ENCODE data around the gene EIF4B.
A peak's percentile ranks its signal among the peaks of the same experiment; 100 is the strongest.

The EIF4B gene

DNA sequence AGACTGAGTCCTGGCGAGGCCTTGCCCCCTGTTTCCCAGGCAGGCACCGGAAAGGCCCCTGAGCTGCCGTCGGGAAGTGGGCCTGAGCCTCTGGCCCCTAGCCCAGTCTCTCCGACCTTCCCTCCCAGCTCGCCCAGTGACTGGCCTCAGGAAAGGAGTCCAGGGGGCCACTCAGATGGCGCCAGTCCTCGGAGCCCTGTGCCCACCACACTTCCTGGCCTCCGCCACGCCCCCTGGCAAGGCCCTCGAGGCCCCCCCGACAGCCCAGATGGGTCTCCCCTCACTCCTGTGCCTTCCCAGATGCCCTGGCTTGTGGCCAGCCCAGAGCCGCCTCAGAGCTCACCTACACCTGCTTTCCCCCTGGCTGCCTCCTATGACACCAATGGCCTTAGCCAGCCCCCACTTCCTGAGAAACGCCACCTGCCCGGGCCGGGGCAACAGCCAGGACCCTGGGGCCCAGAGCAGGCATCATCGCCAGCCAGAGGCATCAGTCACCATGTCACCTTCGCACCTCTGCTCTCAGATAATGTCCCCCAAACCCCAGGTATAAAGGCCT, 54.5 kb downstream of the EIF4B start:
- FAIRE-seq = no peak

DNA sequence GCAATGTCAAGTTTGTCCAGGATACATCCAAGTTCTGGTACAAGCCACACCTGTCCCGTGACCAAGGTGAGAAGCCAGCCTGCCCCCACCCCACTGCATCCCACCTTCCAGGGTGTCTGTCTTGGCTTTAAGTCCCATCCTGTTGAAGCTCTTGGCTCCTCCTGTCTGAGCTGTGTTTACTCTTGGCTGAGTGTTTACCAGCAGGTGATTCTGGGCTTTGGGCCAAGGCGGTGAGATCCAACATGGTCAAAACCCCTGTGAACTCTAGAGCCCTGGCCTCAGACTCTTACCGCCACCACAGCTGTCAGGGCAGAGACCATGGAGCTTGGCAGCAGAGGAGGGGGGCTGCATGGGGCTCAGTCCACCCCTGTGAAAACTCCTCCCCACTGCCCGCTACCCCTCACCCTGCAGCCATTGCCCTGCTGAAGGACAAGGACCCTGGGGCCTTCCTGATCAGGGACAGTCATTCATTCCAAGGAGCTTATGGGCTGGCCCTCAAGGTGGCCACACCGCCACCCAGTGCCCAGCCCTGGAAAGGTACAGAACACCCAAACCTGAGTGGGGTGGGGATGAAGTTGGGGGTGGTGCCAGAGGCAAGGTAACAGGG, 55.3 kb downstream of the EIF4B start:
- FAIRE-seq = peak; percentile 81

DNA sequence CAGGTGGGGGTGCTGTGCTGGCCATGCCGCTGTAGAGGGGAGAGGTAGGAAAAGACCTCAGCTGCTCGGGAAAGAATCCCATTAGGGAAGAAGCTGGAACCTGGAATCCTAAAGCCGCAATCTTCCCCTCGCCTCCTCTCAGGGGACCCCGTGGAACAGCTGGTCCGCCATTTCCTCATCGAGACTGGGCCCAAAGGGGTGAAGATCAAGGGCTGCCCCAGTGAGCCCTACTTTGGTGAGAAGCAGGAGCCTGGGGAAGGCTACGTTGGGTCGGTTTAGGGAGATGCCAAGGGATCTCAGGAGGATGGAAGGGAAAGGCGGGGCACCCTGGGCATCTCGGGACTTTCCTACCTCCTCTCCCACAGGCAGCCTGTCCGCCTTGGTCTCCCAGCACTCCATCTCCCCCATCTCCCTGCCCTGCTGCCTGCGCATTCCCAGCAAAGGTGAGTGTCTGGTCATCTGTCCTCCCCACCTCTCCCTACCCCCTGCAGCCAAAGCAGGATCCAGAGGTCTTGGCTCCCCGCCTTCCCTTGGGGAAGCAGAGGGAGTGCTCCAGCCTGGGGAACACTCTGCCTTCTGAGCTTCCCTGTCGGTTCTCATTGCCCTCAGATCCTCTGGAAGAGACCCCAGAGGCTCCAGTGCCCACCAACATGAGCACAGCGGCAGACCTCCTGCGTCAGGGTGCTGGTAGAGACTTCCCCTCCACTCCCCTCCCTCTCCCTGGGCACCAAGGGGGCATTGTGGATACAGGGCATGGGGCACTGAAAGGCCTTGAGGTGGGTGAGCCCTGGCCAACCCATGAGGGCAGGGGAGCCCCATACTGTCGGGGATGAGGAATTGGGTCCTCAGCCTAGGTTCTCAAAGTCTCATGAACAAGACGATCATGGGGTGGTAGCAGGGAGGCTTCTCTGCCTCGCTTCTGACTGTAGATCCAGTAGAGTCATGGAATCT, 56.0 kb downstream of the EIF4B start:
- no peak for FAIRE-seq

DNA sequence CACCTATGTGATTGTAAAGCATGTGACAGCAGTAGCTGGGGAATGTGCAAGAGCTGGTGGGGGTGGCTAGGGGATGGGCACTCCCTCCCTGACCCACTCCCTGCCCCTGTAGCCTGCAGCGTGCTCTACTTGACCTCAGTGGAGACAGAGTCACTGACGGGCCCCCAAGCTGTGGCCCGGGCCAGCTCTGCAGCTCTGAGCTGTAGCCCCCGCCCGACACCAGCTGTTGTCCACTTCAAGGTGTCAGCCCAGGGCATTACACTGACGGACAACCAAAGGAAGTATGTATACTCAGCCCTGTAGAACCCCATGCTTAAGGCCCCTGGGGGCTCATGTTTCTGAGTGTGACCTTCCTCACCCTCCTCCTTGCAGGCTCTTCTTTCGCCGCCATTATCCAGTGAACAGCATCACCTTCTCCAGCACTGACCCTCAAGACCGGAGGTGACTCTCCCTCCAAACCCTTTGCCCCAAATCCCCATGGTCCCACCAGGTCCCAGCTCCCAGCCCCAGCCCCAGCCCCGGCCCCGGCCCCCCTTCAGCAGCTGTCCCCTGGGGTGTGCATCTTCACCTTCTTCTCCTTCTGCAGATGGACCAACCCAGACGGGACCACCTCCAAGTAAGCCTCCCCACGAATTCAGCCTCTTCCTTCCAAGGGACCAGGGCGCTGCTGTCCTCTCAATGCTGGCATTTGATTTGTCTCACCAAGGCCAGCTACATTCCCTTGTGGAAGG, 56.9 kb downstream of the EIF4B start:
- FAIRE-seq = no peak

DNA sequence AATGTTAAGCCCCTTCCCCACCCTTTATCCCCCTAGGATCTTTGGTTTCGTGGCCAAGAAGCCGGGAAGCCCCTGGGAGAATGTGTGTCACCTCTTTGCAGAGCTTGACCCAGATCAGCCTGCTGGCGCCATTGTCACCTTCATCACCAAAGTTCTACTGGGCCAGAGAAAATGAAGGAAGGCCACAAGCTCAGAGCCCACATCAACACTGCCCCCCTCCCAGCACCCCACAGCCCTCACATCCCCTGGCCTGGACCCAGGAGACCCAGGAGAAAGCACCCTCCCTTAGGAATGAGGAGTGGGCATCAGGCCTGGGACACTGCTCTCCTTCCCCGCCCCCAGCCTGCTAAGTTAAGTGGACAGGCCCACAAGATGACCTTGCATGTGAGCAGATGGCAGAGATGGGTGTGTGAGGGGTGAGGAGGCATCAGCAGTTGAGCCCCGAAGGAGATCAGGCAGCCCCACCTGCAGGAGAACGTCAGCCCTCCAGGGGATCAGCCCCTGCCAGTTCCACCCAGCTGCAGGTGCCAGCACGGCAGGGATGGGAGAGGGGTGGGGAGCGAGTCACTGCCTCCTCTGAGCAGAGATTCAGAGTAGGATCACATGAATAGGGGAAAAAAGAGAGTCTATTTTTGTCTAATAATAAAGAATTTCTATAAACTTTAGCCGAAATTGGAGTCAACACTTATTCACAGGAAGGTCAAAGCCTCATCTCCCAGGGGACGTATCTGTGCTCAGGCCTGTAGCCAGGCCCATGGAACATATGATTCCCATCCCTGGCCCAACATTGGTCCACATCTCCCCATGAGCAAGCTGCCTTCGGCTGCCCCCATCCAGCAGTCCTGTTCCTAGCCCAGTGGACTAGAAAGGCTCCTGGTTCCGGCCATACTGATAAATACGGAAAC, 57.7 kb downstream of the EIF4B start:
- no peak for FAIRE-seq

DNA sequence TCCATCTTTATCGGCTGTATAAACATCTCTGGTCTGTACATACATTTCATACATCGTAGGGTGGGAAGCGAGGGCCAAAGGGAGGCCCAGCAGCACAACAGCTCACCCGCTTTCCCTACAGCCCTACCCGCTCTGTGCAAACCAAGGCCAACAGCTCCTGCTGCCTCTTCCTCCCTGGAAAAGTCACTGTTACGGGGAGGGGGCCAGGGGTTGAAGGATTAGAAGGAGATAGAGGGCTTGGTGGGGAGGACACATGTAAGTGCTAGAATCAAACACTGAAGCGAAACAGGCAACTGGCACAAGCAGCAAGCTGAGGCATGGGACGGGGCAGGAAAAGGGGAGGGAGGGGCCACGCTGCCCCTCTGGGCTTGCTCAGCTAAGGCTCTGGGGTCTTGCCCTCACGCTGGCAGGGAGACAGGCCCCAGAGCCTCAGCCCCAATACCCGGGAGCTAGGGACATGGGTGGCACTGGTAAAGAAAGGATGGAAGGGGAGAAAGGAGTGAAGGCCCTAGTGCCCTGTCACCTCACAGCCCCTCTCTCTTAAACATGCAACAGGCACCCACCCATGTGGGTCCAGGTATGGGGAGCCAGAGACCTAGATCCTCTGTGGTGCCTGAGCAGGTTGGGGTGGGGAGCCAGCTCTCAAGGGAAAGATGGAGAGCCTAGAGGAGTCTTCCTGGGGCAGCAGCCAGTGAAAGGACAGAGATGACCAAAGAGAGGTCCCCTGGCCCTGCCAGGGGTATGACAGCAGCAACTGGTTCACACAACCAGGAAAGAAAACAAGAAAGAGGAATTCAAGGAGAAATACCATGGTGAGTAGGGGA, 58.6 kb downstream of the EIF4B start:
- no peak for FAIRE-seq

DNA sequence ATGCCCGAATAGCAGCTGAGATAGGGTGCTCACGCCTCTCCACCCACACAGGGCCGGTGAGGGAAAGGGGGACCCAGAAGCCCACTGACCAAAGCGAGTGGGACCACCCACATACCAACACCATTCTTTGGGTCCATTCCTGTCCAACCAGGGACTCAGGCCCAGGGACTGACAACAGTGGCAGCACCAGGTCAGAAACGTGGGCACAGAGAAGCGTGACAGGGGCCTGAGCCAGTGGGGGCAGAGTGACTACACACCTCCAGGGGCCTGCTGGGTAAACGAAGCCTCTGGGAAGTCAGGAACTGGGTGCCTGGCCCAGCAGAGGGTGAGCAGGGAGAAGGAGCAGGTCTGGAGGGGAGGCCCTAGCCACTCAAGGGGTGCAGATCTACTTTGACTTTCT, 59.2 kb downstream of the EIF4B start:
- FAIRE-seq = no peak

DNA sequence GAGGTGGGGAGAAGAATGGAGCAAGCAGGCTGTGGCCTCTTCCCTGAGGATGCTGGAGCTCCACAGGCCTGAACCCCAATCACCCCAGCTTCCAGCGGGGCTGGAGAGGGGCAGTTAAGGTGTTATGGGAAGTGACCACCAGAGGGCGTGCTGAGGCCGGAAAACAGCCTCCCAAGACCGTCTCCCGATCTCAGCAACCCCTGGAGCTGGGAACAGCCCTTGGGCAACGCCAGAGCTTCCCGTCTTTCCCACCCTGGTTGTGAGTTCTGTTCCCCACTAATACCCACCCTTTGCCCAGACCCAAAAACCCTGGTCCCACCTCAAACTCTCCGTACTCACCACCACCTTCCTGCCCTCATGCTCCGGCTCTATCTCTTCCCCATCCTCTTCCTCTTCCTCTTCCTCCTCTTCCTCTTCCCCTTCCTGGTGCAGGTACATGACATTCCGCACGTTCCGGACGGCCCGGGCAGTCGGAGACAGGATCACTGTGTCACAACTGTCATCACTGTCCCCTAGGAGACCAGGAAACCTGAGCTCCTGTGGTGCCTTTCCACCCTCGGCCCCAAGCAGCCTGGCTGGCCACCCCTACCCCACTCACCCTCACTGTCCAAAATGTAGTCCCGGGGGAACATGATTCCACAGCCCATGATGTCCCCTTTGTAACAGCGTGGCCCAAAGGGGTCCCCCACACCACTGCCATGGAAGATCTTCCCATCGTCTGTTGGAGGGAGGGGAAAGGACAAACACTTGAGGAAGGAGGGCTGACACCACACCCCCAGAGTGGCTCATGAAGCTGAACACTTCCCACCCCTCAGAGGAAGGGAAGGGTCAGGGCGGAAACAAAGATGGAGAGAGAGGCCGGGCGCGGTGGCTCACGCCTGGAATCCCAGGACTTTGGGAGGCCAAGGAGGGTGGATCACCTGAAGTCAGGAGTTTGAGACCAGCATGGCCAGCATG, 60.0 kb downstream of the EIF4B start:
- FAIRE-seq = peak; percentile 79

DNA sequence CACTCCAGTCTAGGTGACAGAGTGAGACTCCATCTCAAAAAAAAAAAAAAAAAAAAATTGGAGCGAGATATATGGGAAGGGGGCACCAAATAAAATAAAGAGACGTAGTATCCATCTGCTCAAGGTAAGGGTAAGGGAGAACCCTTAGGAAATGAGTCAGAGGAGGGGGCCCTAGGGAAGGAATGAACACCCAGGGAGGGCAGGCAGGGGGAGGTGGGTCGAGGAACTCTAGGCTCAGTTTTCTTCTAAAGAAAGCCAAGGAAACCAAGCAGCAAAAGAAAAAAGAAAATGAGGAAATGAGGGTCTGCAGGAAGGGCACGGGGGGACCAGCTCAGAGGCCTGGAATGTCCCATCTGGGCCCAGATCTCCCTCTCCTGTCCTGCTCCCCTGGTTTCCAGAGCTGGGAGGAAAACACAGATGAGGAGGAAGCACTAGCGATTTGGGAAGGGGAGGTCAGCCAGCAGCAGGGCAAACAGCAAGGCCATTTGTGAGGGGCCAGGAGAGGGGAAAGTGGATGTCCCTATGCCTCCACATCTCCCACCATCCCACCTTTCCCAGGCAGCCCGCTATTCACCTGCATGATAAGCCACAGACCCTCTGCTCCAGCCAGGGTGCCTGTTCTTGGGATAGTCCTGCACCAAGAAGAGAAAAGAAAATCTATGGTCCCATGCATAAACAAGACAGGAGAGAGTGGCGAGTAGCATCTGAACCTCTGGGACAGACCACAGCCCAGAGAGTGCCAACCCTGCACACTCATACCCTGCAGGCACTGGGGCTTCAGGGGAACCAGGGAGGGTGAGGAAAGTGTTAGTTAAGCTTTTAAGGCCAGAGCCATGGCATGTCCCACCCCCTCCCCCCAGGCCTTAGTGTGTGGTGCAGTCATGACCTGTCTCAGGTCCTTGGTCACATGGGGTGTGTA, 61.1 kb downstream of the EIF4B start:
- FAIRE-seq = no peak

DNA sequence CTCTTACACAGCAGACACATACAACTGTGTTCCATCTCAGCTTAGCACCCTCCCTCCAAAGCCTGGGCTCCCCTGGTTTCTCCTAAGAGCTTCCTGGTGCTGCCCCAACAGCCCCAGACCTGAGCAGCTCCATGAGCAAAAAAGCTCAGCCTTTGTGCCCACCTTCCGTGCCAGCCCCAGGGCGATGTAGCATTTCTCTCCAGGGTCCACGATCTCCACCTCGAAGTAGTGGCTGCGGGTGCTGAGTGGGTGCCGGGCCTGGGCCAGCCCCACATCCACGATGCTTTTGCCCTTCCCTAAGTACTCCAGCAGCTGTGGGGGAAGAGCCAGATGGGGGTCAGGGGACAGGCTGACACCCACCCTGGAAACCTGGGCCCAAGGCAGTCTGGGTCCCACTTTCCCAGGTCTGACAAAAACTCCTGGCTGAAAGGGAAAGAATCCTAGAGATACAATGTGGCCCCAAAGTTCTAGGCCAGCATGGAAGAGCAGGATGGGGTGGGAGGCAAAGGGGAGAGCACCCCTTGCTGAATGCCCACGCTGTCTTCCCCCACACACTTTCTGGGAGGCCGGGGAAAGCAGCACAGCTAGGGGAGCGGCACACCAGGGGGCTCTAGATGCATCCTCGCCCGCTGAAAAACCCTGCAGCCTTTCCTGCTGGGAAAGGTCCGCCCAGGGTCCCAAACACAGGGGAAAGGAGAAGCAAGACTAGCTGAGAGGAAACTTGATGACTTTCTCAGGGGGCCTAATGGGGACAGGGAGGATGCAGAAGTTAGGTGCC, 61.9 kb downstream of the EIF4B start:
- FAIRE-seq = no peak

DNA sequence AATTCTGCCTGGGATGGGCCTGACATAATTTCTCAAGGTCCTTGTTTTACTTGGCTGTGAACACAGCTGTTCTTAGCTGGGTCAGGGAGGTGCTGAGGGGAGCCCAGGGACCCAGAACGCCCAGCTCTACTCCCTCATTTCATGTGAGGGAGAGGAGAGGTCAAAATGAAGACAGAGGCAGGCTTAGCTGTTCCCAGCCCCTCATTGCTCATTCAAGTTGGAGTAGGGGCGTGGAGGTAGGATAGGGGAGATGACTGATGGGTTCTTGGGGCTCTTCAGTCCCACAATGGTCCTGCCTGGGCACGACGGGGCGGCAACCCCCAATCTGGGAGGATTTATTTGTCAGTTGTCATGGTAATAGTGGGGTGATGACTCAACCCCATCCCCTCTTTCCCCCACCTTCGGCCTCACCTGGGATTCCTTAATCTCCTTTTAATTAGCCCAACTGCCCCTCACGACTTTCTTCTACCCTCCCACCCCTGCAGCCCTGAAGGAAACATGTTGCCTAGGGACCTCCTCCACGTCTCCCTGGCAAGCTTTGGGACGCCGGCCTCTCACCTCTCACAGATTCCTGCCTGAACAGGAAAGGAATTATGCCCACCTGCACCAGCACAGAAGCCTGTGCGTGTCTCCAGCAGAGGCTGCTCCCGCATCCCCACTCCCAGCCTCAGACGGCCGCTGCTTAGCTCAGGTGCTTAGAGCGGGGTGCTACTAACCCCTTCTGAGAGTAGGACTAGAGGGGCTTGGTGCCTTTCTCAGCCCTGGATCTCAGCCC, 62.7 kb downstream of the EIF4B start:
- FAIRE-seq = no peak

DNA sequence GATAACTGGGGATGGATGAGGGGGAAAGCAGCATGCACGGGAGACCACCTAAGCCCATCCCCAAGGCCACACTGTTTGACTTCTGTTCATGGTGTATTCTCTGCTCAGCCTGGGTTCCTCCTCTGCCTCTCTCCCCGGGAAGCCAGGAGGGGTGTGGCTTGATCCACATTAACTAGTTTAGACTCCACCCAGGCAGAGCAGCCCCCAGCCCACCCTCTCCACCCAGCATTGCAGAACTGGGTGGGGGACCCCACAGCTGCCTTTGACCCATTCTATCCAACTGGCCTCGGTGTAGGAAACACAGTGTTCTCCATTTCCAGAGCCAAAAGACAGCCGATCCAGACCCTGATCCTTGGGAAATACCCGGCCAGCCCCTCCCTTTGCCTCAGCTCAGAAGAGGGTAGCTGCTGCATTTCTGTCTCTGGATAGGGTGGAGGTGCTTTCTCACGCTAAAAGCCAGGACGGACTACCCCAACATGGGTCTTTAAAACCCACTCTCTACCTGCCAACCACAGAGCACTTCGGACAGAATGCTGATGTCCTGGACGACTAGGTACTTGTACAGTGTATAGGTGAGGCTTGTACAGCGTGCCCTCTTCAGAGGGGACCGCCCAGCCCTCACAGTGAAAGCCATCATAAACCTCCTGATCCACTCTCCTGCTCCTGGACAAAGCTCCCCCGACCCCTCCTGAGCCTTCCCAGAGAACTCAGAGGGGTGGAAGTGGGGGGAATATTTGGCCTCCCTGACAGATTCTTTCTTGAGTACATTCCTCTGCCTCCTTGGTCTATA, 63.6 kb downstream of the EIF4B start:
- no peak for FAIRE-seq

DNA sequence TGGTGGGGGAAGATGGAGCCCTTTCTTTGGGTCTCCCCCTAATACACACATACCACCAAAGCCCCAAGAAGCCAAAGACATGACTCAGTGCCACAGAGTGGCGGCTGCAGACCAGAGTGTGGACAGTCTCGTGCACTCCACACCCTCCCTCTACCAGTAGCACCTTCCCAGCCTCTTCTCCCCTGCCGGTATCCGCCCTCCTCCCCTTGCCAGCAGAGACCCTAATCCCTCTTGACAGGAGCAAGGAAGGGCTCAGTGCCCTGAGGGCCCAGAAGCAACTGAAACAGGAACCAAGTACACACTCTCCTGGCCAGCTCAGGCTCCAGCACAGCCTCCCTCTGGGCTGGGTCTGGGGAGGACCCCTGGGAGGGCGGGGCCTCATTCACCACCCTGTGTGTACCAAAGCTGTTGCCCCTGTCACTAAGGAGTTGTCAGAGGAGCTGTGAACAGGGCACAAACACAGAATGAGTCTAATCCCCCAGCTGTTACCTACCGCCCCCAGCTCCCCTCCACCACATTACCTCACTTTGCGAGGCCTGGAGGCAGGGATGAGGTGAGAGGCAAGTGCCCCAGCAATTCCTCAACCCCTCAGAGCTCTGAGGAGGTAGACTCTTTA, 64.7 kb downstream of the EIF4B start:
- no peak for FAIRE-seq

DNA sequence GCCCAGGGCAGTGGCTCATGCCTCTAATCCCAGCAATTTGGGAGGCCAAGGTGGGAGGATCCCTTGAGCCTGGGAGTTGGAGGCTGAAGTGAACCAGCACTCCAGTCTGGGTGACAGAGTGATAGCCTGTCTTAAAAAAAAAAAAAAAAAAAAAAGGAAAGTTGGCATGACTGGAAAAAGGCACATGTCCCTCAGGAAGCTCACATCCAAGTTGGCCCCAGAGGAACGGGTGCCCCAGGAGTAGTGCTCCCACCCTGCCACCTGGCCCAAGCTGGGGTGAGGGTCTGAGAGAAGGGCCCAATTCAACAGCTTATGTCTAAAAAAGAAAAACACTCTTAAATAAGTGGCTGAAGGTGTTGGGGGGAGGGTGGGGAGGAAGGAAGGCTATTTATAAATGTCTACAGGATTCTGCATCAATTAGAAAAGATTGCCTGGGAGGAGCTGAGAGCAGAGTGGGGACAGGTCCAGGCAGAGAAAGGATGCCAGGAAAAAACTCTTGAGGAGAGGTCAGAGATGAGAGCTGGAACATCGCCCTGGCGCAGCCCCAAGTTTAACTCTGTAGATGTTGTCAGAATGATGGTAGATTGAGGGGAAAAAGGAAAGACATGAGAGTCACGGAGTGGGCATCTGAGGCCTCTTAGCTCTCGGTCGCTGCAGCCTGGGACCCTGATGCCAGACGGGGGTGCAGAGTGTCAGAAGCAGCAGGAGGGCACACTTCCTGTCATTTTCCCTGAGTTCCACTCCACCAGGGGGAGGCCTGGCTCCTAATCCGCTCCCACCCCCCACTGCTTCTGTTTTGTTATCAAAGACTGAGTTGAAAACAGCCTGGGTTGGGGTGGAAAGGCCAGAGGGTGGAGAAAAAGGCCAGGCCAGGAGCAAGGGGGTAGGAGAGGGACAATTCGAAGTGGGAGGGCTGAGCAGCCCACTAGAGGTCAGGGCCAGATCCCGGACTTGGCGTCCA, 65.6 kb downstream of the EIF4B start:
- FAIRE-seq = no peak

DNA sequence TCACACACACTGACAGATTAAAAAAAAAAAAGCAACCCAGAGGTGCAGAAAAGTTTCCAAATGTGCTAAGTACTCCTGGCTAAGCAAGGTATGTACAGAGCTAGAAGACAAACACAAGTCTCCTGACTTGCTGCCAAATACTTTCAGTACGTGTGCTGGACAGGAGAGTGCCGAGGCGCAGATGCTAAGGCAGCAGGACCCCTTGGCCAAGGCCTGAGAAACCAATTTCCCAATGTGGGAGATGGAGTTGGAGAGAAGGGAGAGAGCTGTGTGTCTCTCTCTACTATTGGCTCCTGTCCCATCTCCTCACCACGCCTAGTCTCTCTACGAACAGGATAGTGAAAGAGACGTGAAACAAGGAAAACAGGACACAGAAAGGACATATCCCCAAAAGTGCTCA, 67.6 kb downstream of the EIF4B start:
- FAIRE-seq = no peak
